DOHH2 (cell line): ENCODE data around the gene DTNB.

ENCODE experiments used
- CTCF ChIP-seq: fragments of 200-600 bp; sonication (generic); IDR thresholded peaks from one replicate; pipeline ENCODE4 v1.5.1; 2014; ENCODE audit warnings: antibody characterized with exemption, mild to moderate bottlenecking, low read depth, low read length; ENCODE audit not compliant: poor library complexity, severe bottlenecking
- EZH2phosphoT487 ChIP-seq: fragments of 200-600 bp; sonication (generic); IDR thresholded peaks from 2 replicates; pipeline ENCODE4 v1.6.1; 2017; ENCODE audit warnings: borderline replicate concordance, mild to moderate bottlenecking, antibody characterized with exemption, low read length, moderate library complexity, mixed read lengths

GRCh38 chr2:25333981-25334380 is 339.4 kb downstream of the DTNB start:
- no peak for TF ChIP-seq CTCF
- TF ChIP-seq EZH2phosphoT487, result no peak
